ENCODE measurements around the gene MAMDC2.

DNA sequence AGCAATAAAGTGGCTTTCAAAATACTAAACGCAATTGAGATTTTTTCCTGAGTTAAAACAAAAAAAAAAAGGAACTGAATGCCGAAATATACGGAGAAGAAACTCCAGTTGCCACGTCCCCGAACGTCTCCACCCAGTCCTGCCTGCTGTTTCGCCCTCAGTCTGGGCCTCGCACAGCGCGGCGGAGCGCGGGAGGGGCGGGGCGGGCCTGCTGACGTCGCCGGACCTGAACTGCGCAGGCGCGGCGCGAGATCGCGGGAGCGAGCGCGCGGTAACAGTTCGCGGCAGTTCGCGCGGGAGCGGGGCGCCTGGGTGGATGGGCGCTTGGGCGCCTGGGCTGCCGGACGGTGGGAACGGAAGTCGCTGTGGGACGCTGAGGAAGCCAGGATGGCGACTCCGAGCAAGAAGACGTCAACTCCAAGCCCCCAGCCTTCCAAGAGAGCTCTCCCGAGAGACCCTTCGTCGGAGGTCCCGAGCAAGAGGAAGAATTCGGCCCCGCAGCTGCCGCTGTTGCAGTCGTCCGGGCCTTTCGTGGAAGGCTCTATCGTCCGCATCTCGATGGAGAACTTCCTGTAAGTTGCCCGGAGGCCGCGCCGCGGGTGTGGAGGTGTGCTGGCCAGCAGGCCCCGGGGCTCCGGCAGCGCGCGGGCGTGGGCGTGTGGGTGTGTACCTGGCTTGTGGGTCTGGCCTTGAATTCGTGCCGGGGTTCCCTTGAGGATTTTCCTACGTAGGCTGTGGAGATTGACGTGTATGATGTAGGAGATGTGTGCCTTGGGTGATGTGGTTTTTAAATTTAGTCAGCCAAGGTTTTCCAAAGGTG lies 215.3 kb downstream of the MAMDC2 start, which contains the start of gene SMC5:
- TF ChIP-seq, protein P1, sequence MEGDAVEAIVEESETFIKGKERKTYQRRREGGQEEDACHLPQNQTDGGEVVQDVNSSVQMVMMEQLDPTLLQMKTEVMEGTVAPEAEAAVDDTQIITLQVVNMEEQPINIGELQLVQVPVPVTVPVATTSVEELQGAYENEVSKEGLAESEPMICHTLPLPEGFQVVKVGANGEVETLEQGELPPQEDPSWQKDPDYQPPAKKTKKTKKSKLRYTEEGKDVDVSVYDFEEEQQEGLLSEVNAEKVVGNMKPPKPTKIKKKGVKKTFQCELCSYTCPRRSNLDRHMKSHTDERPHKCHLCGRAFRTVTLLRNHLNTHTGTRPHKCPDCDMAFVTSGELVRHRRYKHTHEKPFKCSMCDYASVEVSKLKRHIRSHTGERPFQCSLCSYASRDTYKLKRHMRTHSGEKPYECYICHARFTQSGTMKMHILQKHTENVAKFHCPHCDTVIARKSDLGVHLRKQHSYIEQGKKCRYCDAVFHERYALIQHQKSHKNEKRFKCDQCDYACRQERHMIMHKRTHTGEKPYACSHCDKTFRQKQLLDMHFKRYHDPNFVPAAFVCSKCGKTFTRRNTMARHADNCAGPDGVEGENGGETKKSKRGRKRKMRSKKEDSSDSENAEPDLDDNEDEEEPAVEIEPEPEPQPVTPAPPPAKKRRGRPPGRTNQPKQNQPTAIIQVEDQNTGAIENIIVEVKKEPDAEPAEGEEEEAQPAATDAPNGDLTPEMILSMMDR (conservative IDR thresholded peaks at IDR 0.05; ENCODE audit: low read depth, low read length), result no peak
- TF ChIP-seq POLR2A (IDR thresholded peaks at IDR 0.05; ENCODE audit: low read depth, low read length) (peak; percentile 96), BHLHE40 (IDR thresholded peaks at IDR 0.05; ENCODE audit: low read depth, low read length) (0 out of 2 replicates have a peak, but pooled peaks have one; percentile 1), RFX5 (IDR thresholded peaks at IDR 0.05; ENCODE audit: low read depth, low read length) (no peak)

All from IMR-90 (cell line).